Kidney capillary endothelial cell (primary cell): ENCODE data around the gene MPST.

Experiments
- DNase-seq: peaks from one replicate; pipeline ENCODE4 v3.0.0-alpha.2; 2018; ENCODE audit warnings: low spot score

The MPST gene

GRCh38 chr22:37022483-37023337 lies 3.2 kb downstream of the MPST start:
- DNase-seq, result no peak

- no peak for DNase-seq
These were observed 4.3 kb downstream of the MPST start for GRCh38 chr22:37023743-37024338.

- DNase-seq, result no peak
These were observed 5.0 kb downstream of the MPST start for GRCh38 chr22:37024339-37025157.

DNA sequence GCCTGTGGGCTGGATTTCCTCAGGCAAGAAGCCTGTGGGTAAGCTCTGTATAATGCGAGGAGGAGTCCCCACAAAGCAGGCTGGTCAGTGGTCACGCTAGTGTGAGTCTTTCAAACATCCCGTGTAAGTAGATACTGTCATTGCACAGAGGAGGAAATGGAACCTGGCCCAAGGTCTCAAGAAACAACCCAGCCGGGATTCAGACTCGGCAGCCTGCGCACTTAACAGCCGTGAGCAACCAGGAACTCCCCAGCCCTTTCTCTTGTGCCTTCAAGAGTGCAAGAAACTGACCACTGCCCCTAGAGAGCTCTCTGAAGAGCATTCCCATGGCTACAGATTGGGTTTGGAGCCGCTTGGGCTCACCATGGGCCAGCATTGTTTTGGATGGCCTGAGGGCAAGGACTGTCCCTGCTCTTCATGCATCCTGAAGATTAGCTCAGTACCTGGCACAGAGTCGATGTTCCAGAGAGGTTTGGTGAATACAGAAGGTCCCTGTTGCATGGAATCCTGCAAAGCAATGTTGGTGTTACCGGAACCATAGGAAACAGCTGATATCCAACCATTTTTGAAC lies 6.0 kb downstream of the MPST start:
- no peak for DNase-seq

- DNase-seq, result no peak
These were observed 6.8 kb downstream of the MPST start for GRCh38 chr22:37026325-37026724.

DNA sequence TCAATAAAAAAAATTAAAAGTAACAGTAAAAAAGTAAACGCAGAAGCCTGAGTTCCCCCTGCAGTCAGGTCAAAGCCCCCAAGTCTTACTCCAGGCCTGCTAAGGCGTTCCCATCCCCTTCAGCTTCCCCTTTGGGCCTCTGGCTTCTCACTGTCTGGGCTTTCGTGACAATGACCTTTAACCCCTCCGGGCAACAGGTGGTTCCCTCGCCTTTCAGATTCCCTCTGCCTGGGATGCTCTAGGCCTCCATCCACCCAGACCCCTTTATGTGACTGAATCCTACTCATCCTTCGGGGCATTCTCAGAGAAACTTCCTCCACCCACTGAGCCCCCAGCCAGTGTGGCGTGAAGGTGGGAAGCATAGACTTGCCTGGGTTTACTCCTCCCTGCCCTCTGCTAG lies 8.0 kb downstream of the MPST start:
- no peak for DNase-seq

DNA sequence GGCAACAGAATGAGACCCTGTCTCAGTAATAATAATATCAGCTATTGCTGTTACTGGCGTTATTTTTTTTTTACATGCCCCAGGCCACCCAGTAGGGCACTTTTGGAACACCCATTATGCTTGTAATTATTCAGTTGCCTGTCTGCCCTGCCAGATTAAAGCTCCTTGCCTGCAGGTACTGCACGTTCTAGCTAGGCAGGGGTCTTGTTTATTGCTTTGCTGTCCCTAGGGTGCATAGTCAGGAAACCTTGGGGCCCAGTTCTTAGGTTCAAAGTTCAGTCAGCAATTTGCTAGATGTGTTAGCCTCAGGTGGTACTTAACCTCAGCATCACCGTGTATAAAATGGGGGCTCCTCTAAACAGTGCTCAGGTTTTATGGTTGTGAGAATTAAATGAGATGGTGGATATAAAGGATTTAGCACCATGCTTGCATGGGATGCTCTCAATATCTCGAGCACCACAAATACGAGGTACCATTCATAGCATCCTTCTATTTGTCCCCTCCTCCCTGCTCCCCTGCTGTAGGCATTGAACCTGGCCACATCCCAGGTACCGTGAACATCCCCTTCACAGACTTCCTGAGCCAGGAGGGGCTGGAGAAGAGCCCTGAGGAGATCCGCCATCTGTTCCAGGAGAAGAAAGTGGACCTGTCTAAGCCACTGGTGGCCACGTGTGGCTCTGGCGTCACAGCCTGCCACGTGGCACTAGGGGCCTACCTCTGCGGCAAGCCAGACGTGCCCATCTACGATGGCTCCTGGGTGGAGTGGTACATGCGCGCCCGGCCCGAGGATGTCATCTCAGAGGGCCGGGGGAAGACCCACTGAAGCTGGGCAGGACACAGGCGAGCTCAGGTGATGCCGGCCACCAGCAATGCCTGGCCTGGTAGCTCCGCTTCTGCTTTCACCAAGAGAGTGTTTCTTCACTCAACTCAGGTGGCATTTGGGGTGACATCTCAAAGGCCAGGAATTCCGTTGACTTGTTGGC lies 9.4 kb downstream of the MPST start:
- DNase-seq, result no peak

GRCh38 chr22:37030560-37031281 lies 11.2 kb downstream of the MPST start:
- no peak for DNase-seq

GRCh38 chr22:37032134-37032534 lies 12.6 kb downstream of the MPST start:
- DNase-seq, result no peak

GRCh38 chr22:37032535-37033460 lies 13.3 kb downstream of the MPST start:
- DNase-seq, result no peak

GRCh38 chr22:37033605-37034430 lies 14.3 kb downstream of the MPST start:
- DNase-seq, result no peak

- no peak for DNase-seq
These were observed 17.3 kb downstream of the MPST start for GRCh38 chr22:37036655-37037377.

DNA sequence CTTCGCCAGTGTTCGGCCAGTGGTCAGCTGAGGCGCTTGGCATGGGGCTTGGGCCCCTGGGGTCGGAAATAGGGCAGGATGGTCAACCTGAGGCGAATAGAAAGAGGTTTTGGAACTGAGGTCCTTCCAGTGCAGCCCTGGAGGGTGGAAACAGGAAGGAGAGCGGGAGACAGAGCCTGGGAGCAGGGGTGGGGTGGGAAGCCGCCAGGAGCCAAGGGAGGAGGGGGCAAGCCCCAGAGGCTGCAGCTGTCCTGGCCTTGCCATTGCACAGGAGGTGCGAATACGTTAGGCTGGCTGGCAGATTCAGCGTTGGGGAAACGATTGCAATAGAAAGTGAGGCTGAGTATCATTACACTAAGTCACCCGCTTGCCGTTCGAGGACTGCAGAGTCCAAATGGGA lies 18.1 kb downstream of the MPST start:
- no peak for DNase-seq

- DNase-seq, result no peak
These were observed 19.9 kb downstream of the MPST start for GRCh38 chr22:37039466-37039865.

DNA sequence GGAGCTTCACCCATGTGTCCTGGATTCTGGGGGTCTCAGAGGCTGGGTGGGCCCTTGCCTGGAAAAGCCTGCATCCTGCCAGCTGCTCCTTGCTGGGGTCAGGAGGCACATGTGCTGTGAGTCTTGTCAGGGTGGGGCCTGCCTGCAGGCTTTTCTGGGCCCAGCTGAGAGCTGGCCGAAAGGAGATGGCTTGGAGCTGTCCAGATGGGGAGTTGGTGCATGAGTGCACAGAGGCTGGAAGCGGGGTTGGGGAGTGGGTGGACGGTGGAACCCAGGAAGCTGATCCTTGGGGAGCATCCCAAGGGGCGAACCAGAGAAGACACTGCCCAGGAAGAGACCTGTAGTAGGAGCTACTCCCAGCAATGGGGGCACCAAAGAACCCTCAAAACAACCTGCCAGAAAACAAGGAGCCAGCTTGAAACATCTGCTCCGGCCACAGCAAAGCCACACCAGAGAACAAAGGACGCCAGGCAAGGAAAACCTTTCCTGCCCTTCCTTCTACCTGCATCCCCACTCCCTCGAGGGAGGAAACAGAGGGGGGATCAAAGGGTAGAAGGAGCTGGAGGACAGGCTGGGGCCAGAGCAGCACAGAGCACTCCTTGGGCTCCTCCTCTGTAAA lies 23.8 kb downstream of the MPST start:
- no peak for DNase-seq

DNA sequence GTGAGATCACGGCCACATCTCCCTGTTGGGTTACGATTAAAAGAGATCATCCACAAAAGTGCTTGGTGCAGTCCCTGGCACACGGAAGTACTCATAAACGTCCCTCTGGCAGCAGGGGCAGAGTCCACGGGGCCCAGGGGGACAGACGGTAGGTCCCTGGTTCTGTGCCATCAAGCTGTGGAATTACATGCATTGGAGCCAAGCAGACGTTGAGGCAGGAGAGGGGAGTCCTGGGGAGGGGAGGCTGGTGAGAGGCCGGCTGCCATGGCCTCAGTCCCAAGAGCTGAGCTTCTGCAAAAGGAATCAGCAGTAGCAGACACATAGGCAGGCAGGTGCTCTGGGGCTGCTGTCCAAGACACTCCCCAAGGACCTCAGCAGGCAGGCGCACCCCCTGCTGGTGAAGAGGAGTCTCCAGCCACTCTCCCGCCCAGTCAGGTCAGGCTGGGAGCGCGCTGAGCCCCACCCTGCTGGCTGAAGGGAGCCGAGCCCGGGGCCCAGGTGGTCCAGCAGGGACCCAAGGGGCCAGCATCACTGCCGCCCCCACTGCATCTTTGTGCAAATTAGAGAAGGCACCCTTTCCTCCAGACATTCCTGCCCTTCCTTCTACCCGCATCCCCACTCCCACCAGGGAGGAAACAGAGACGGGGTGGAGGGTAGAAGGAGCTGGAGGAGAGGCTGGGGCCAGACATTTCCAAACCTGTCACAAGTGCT lies 24.4 kb downstream of the MPST start:
- DNase-seq, result peak; percentile 29
